Neural progenitor cell (in vitro differentiated cells): ENCODE results near the gene SMYD3. TPM values are rescaled to one million over a fixed set of nuclear protein-coding genes. Genes with fewer than 3 reads are reported as not detected.

Source experiments
- DNase-seq: peaks from one replicate; pipeline ENCODE4 v3.0.0-alpha.2; 2016; ENCODE audit warnings: low spot score
- H2AFZ ChIP-seq: fragments of 200-600 bp; sonication (generic); replicated peaks from 2 replicates; pipeline ENCODE4 v1.6.1; 2016; ENCODE audit warnings: antibody characterized with exemption
- H3F3A ChIP-seq: fragments of 200-600 bp; sonication (generic); 2 replicates; pipeline ENCODE4 v1.6.1; 2016; ENCODE audit warnings: antibody characterized with exemption, low read depth
- H3K27ac ChIP-seq: fragments of 200-600 bp; sonication (generic); 2 replicates; pipeline ENCODE4 v1.5.1; 2016; ENCODE audit warnings: mild to moderate bottlenecking
- H3K27me3 ChIP-seq: fragments of 200-600 bp; sonication (generic); 2 replicates; pipeline ENCODE4 v1.6.1; 2016; ENCODE audit warnings: mild to moderate bottlenecking, moderate library complexity
- H3K36me3 ChIP-seq: fragments of 200-600 bp; sonication (generic); 2 replicates; pipeline ENCODE4 v1.5.1; 2016
- H3K4me1 ChIP-seq: fragments of 200-600 bp; sonication (generic); 2 replicates; pipeline ENCODE4 v1.6.1; 2016; ENCODE audit warnings: mixed run types
- H3K4me2 ChIP-seq: fragments of 200-600 bp; sonication (generic); 2 replicates; pipeline ENCODE4 v1.6.1; 2016
- H3K4me3 ChIP-seq: fragments of 200-600 bp; sonication (generic); 2 replicates; pipeline ENCODE4 v1.5.1; 2016
- H3K79me2 ChIP-seq: fragments of 200-600 bp; sonication (generic); 2 replicates; pipeline ENCODE4 v1.6.1; 2016; ENCODE audit warnings: low read depth
- H3K9ac ChIP-seq: fragments of 200-600 bp; sonication (generic); 2 replicates; pipeline ENCODE4 v1.6.1; 2016
- H3K9me3 ChIP-seq: fragments of 200-600 bp; sonication (generic); 2 replicates; pipeline ENCODE4 v1.5.1; 2016; ENCODE audit warnings: low read depth
- H4K20me1 ChIP-seq: fragments of 200-600 bp; sonication (generic); 2 replicates; pipeline ENCODE4 v1.6.1; 2016; ENCODE audit warnings: low read depth
- H3K27ac Mint-ChIP-seq: 3 replicates; pipeline ENCODE4 v1.8.0; 2021; ENCODE audit warnings: mixed read lengths
- H3K27me3 Mint-ChIP-seq: 2 replicates; pipeline ENCODE4 v1.8.0; 2022; ENCODE audit warnings: low read depth, mild to moderate bottlenecking, inconsistent platforms, moderate library complexity, mixed read lengths; ENCODE audit not compliant: insufficient read depth
- H3K36me3 Mint-ChIP-seq: 3 replicates; pipeline ENCODE4 v1.8.0; 2021; ENCODE audit warnings: mixed read lengths
- H3K4me1 Mint-ChIP-seq: 3 replicates; pipeline ENCODE4 v1.8.0; 2021; ENCODE audit warnings: mixed read lengths
- H3K4me3 Mint-ChIP-seq: 3 replicates; pipeline ENCODE4 v1.8.0; 2021; ENCODE audit warnings: mild to moderate bottlenecking, moderate library complexity, mixed read lengths
- H3K9me3 Mint-ChIP-seq: 3 replicates; pipeline ENCODE4 v1.8.0; 2020; ENCODE audit warnings: mixed read lengths
- EZH2 ChIP-seq: fragments of 200-600 bp; sonication (generic); IDR thresholded peaks from 2 replicates; pipeline ENCODE4 v1.6.1; 2017; ENCODE audit warnings: antibody characterized with exemption, mild to moderate bottlenecking, moderate library complexity
- EZH2phosphoT487 ChIP-seq: fragments of 200-600 bp; sonication (generic); IDR thresholded peaks from 2 replicates; pipeline ENCODE4 v1.6.1; 2017; ENCODE audit warnings: antibody characterized with exemption
- total RNA-seq: library from RNA; depleted of rRNA; stranded (reverse); fragments of >200 nt; gene quantifications from 2 replicates; pipeline ENCODE4 v1.2.3, GENCODE V29; 2015; ENCODE audit warnings: low replicate concordance
- TF ChIP-seq, protein P1 (sequence below): fragments of 200-600 bp; sonication (generic); IDR thresholded peaks from 2 replicates; pipeline ENCODE4 v1.5.1; 2017; ENCODE audit warnings: antibody characterized with exemption, mild to moderate bottlenecking

SMYD3 gene
- total RNA-seq, 1 donor from 2014 or later, result 43.2 TPM

GRCh38 chr1:245961137-245961540 is 545.9 kb downstream of the SMYD3 start:
- no peak for TF ChIP-seq EZH2
- TF ChIP-seq EZH2phosphoT487, result no peak
- TF ChIP-seq, protein P1, sequence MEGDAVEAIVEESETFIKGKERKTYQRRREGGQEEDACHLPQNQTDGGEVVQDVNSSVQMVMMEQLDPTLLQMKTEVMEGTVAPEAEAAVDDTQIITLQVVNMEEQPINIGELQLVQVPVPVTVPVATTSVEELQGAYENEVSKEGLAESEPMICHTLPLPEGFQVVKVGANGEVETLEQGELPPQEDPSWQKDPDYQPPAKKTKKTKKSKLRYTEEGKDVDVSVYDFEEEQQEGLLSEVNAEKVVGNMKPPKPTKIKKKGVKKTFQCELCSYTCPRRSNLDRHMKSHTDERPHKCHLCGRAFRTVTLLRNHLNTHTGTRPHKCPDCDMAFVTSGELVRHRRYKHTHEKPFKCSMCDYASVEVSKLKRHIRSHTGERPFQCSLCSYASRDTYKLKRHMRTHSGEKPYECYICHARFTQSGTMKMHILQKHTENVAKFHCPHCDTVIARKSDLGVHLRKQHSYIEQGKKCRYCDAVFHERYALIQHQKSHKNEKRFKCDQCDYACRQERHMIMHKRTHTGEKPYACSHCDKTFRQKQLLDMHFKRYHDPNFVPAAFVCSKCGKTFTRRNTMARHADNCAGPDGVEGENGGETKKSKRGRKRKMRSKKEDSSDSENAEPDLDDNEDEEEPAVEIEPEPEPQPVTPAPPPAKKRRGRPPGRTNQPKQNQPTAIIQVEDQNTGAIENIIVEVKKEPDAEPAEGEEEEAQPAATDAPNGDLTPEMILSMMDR, result no peak
- H4K20me1 ChIP-seq, result no peaks in the 10 kb centered on the region
- no peaks in the 10 kb centered on the region for H3K4me1 Mint-ChIP-seq
- no peak overlapping the region for H3K4me3 Mint-ChIP-seq
- H3K4me3 ChIP-seq, result no peak overlapping the region
- no peak overlapping the region for H3K27ac Mint-ChIP-seq
- no peak overlapping the region for H3K9ac ChIP-seq
- no peaks in the 10 kb centered on the region for H3K4me1 ChIP-seq
- no peak overlapping the region for H2AFZ ChIP-seq
- no peaks in the 10 kb centered on the region for H3K9me3 ChIP-seq
- H3F3A ChIP-seq, result no peaks in the 10 kb centered on the region
- H3K79me2 ChIP-seq, result no peaks in the 10 kb centered on the region
- H3K9me3 Mint-ChIP-seq, result no peaks in the 10 kb centered on the region
- no peaks in the 10 kb centered on the region for H3K36me3 Mint-ChIP-seq
- no peaks in the 10 kb centered on the region for H3K27me3 Mint-ChIP-seq
- H3K27ac ChIP-seq, result no peak overlapping the region
- DNase-seq, result no peak
- no peaks in the 10 kb centered on the region for H3K27me3 ChIP-seq
- H3K36me3 ChIP-seq, result no peaks in the 10 kb centered on the region
- H3K4me2 ChIP-seq, result no peak overlapping the region

- no peak overlapping the region for H3K4me3 Mint-ChIP-seq
- H3F3A ChIP-seq, result no peaks in the 10 kb centered on the region
- DNase-seq, result no peak
- no peak overlapping the region for H3K4me3 ChIP-seq
- no peaks in the 10 kb centered on the region for H3K27me3 Mint-ChIP-seq
- H3K9ac ChIP-seq, result no peak overlapping the region
- H3K27ac Mint-ChIP-seq, result no peak overlapping the region
- H2AFZ ChIP-seq, result no peak overlapping the region
- H3K4me2 ChIP-seq, result no peak overlapping the region
- H3K9me3 Mint-ChIP-seq, result no peaks in the 10 kb centered on the region
- no peaks in the 10 kb centered on the region for H3K4me1 Mint-ChIP-seq
- TF ChIP-seq, protein P1, result no peak
- TF ChIP-seq EZH2phosphoT487 (no peak), EZH2 (no peak)
- H3K27ac ChIP-seq, result no peak overlapping the region
- H3K36me3 Mint-ChIP-seq, result no peaks in the 10 kb centered on the region
- no peaks in the 10 kb centered on the region for H3K36me3 ChIP-seq
- no peaks in the 10 kb centered on the region for H3K79me2 ChIP-seq
- no peaks in the 10 kb centered on the region for H3K9me3 ChIP-seq
- no peaks in the 10 kb centered on the region for H3K4me1 ChIP-seq
- no peaks in the 10 kb centered on the region for H3K27me3 ChIP-seq
- H4K20me1 ChIP-seq, result no peaks in the 10 kb centered on the region
Measured at GRCh38 chr1:245960171-245960570, 546.9 kb downstream of the SMYD3 start.

DNA sequence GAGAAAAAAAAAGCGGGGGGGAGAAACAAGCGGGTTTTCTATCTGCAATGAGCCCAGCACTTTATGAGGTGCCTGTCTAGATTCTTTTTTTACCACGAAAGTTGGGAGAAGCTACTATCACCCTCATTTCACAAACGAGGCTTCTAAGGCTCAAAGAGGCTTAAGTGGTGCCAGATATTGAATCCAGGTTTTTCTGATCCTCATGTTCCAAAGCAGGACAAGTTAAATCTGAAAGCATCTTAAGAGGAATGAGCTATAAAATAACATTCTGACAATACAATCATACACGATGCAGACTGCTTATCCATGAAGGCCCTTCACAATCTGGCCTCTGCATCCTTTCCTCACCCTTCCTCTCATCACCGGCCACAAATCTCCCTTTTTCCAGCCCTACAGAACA is 549.1 kb downstream of the SMYD3 start:
- H3K4me2 ChIP-seq, result no peak overlapping the region
- no peaks in the 10 kb centered on the region for H4K20me1 ChIP-seq
- Mint-ChIP-seq H3K27me3 (no peaks in the 10 kb centered on the region), H3K4me3 (no peak overlapping the region), H3K9me3 (no peaks in the 10 kb centered on the region), H3K27ac (no peak overlapping the region), H3K4me1 (no peaks in the 10 kb centered on the region), H3K36me3 (no peaks in the 10 kb centered on the region)
- no peaks in the 10 kb centered on the region for H3F3A ChIP-seq
- no peaks in the 10 kb centered on the region for H3K36me3 ChIP-seq
- no peak overlapping the region for H2AFZ ChIP-seq
- no peak overlapping the region for H3K4me3 ChIP-seq
- TF ChIP-seq, protein P1, result no peak
- no peak for TF ChIP-seq EZH2phosphoT487
- TF ChIP-seq EZH2, result no peak
- H3K27ac ChIP-seq, result no peak overlapping the region
- no peaks in the 10 kb centered on the region for H3K4me1 ChIP-seq
- no peaks in the 10 kb centered on the region for H3K27me3 ChIP-seq
- no peaks in the 10 kb centered on the region for H3K9me3 ChIP-seq
- no peak overlapping the region for H3K9ac ChIP-seq
- DNase-seq, result no peak
- H3K79me2 ChIP-seq, result no peaks in the 10 kb centered on the region
